Muscle of leg (tissue), 11 donors: ENCODE measurements around the gene ADAMTS13. TPM values are rescaled to one million over a fixed set of nuclear protein-coding genes. Genes with fewer than 3 reads are reported as not detected.

Experiments
- DNase-seq: peaks from one replicate; pipeline ENCODE4 v3.0.0; 2013
- H3K27ac ChIP-seq: one replicate; pipeline ENCODE4 v1.5.1; 2013; ENCODE audit warnings: mild to moderate bottlenecking, low read length, control low read depth
- H3K27me3 ChIP-seq: one replicate; pipeline ENCODE4 v1.6.1; 2013; ENCODE audit warnings: low read length; ENCODE audit not compliant: control insufficient read depth, insufficient read depth
- H3K36me3 ChIP-seq: one replicate; pipeline ENCODE4 v1.6.1; 2013; ENCODE audit warnings: low read length; ENCODE audit not compliant: control insufficient read depth, insufficient read depth
- H3K4me1 ChIP-seq: one replicate; pipeline ENCODE4 v1.6.1; 2013; ENCODE audit warnings: low read length; ENCODE audit not compliant: control insufficient read depth, insufficient read depth
- H3K4me3 ChIP-seq: one replicate; pipeline ENCODE4 v1.5.1; 2013; ENCODE audit warnings: low read length, control low read depth
- H3K9me3 ChIP-seq: replicated peaks from 2 replicates; pipeline ENCODE4 v1.6.1; 2013; ENCODE audit warnings: low read depth, low read length; ENCODE audit not compliant: control insufficient read depth
- WGBS: methylation state at CpG from one replicate; pipeline ENCODE4 v1.1.5; 2013; ENCODE audit warnings: missing lambda C conversion rate; ENCODE audit not compliant: insufficient coverage; 5-methylcytosine and 5-hydroxymethylcytosine counted together
- polyA plus RNA-seq, 8 donors: library from polyadenylated mRNA; unstranded; fragments of 120-200 nt; gene quantifications; one replicate each; pipeline versions ENCODE4 v1.2.1 to v1.2.3, GENCODE V29; 2013; ENCODE audit warnings: inconsistent platforms in 1 of 8, low replicate concordance in 1 of 8; ENCODE audit not compliant: insufficient read length in 8 of 8, insufficient read depth in 1 of 8
- total RNA-seq: library from RNA; stranded (reverse); fragments of 120-200 nt; gene quantifications from one replicate; pipeline ENCODE4 v1.2.4, GENCODE V29; 2013

The ADAMTS13 gene
- total and polyA plus RNA-seq, 9 donors: 3.4 to 10.5 (median 8.0) TPM

- WGBS: under 1% methylated on average over 77 of the region's 86 CpGs
- peak; percentile 97 for DNase-seq
- H3K27ac ChIP-seq: peak within 1 kb of the TSS; percentile 78
Measured at GRCh38 chr9:133459476-133460404, 37.6 kb downstream of the ADAMTS13 start, which contains the start of gene CACFD1. CACFD1 (plus strand) TSS chr9:133459978; CDS start chr9:133460067, 89 bp downstream.

GRCh38 chr9:133460405-133461175 is 38.4 kb downstream of the ADAMTS13 start:
- Histone ChIP-seq H3K27ac (peak overlapping the region; percentile 78), H3K27me3 (peaks cover 4% of the 10 kb centered on the region), H3K4me1 (peaks cover 22% of the 10 kb centered on the region), H3K9me3 (no peaks in the 10 kb centered on the region), H3K36me3 (peaks cover 12% of the 10 kb centered on the region), H3K4me3 (peak overlapping the region; percentile 68)
- 18% methylated on average over 18 of the region's 30 CpGs for WGBS
- peak; percentile 66 for DNase-seq

More at GRCh38 chr9:133459476-133460404, 37.6 kb downstream of the ADAMTS13 start, which contains the start of gene CACFD1:
- Histone ChIP-seq H3K27me3 (peaks cover 4% of the 10 kb centered on the region), H3K36me3 (peaks cover 10% of the 10 kb centered on the region), H3K4me1 (peaks cover 22% of the 10 kb centered on the region), H3K4me3 (peak within 1 kb of the TSS; percentile 68), H3K9me3 (no peaks in the 10 kb centered on the region)

- no peaks in the 10 kb centered on the region for H3K9me3 ChIP-seq
- no peak overlapping the region for H3K27ac ChIP-seq
- peaks cover 4% of the 10 kb centered on the region for H3K27me3 ChIP-seq
- H3K4me1 ChIP-seq: peaks cover 22% of the 10 kb centered on the region
- WGBS: 28% methylated on average over 3 of the region's 4 CpGs
- H3K4me3 ChIP-seq: no peak overlapping the region
- peaks cover 8% of the 10 kb centered on the region for H3K36me3 ChIP-seq
- no peak for DNase-seq
Measured at GRCh38 chr9:133461975-133462374, 39.8 kb downstream of the ADAMTS13 start.

- Histone ChIP-seq H3K9me3 (no peaks in the 10 kb centered on the region), H3K36me3 (peaks cover 18% of the 10 kb centered on the region), H3K4me3 (no peak overlapping the region), H3K27ac (no peak overlapping the region), H3K27me3 (peaks cover 4% of the 10 kb centered on the region), H3K4me1 (peaks cover 22% of the 10 kb centered on the region)
- 88% methylated on average over 9 of the region's 22 CpGs for WGBS
- no peak for DNase-seq
Measured at GRCh38 chr9:133463234-133463863, 41.2 kb downstream of the ADAMTS13 start.

GRCh38 chr9:133463864-133464615 is 41.9 kb downstream of the ADAMTS13 start:
- Histone ChIP-seq H3K27ac (no peak overlapping the region), H3K4me3 (no peak overlapping the region), H3K36me3 (peaks cover 25% of the 10 kb centered on the region), H3K27me3 (no peaks in the 10 kb centered on the region), H3K9me3 (no peaks in the 10 kb centered on the region), H3K4me1 (peaks cover 19% of the 10 kb centered on the region)
- no peak for DNase-seq
- WGBS: 82% methylated on average over 18 of the region's 24 CpGs

- WGBS: 91% methylated on average over 8 of the region's 10 CpGs
- Histone ChIP-seq H3K4me3 (no peak overlapping the region), H3K4me1 (peaks cover 15% of the 10 kb centered on the region), H3K27ac (no peak overlapping the region), H3K27me3 (no peaks in the 10 kb centered on the region), H3K9me3 (no peaks in the 10 kb centered on the region), H3K36me3 (peaks cover 30% of the 10 kb centered on the region)
- DNase-seq: no peak
Measured at GRCh38 chr9:133464638-133465037, 42.5 kb downstream of the ADAMTS13 start.

- Histone ChIP-seq H3K27ac (no peak overlapping the region), H3K27me3 (no peaks in the 10 kb centered on the region), H3K4me1 (peaks cover 9% of the 10 kb centered on the region), H3K9me3 (no peaks in the 10 kb centered on the region), H3K4me3 (no peak overlapping the region), H3K36me3 (peaks cover 34% of the 10 kb centered on the region)
- no peak for DNase-seq
- WGBS: no CpG with 5 or more reads among the region's 6 CpGs
Measured at GRCh38 chr9:133465984-133466383, 43.8 kb downstream of the ADAMTS13 start.

GRCh38 chr9:133467101-133467500 is 44.9 kb downstream of the ADAMTS13 start:
- H3K4me1 ChIP-seq: peaks cover 4% of the 10 kb centered on the region
- 75% methylated on average over 8 of the region's 10 CpGs for WGBS
- H3K27ac ChIP-seq: no peak overlapping the region
- no peak overlapping the region for H3K4me3 ChIP-seq
- no peak for DNase-seq
- H3K27me3 ChIP-seq: no peaks in the 10 kb centered on the region
- H3K36me3 ChIP-seq: peaks cover 34% of the 10 kb centered on the region
- H3K9me3 ChIP-seq: no peaks in the 10 kb centered on the region

- 69% methylated on average over 4 of the region's 11 CpGs for WGBS
- H3K36me3 ChIP-seq: peaks cover 34% of the 10 kb centered on the region
- no peaks in the 10 kb centered on the region for H3K9me3 ChIP-seq
- no peak overlapping the region for H3K27ac ChIP-seq
- H3K27me3 ChIP-seq: no peaks in the 10 kb centered on the region
- no peaks in the 10 kb centered on the region for H3K4me1 ChIP-seq
- H3K4me3 ChIP-seq: no peak overlapping the region
- DNase-seq: no peak
Measured at GRCh38 chr9:133468374-133468773, 46.2 kb downstream of the ADAMTS13 start.
